OCI-LY1 (cell line): ENCODE data around the gene TOR1A.

ENCODE experiments used
- CTCF ChIP-seq: fragments of 200-600 bp; sonication (generic), shearing (Covaris generic); IDR thresholded peaks from 2 replicates; pipeline ENCODE4 v1.5.1; 2017; ENCODE audit warnings: mild to moderate bottlenecking, antibody characterized with exemption, low read length, moderate library complexity, mixed read lengths
- EZH2 ChIP-seq: fragments of 200-600 bp; sonication (generic), shearing (Covaris generic); IDR thresholded peaks from 2 replicates; pipeline ENCODE4 v1.8.0; 2017; ENCODE audit warnings: borderline replicate concordance, mixed run types, mild to moderate bottlenecking, antibody characterized with exemption, low read length, moderate library complexity, mixed read lengths

DNA sequence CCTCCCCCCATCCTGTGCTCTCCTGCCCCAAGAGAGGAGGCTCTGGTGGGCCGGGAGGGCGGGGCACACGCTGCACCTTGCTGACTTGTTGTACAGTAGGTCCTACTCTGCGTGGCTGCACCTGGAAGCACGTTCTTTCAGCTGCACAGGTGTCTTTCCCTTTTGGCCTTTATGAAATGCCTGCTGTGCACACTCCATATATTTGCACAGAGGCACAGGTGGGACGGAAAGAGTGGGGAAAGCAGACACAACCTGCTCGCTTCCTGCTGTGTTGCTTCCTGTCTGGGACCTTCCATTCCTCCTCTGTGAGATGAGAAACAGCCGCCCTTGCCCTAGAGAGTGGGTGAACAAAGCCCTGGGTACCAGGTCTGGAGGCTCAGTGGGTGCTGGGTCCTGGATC, 16.1 kb upstream of the TOR1A start:
- TF ChIP-seq CTCF (no peak), EZH2 (no peak)
